Measurements from ENCODE around the gene SAAL1.

Gene SAAL1

GRCh38 chr11:18081551-18081950, 24.3 kb downstream of the SAAL1 start:
- no peak for DNase-seq

- no peak for DNase-seq
Observed at GRCh38 chr11:18080451-18080850, 25.4 kb downstream of the SAAL1 start.

DNA sequence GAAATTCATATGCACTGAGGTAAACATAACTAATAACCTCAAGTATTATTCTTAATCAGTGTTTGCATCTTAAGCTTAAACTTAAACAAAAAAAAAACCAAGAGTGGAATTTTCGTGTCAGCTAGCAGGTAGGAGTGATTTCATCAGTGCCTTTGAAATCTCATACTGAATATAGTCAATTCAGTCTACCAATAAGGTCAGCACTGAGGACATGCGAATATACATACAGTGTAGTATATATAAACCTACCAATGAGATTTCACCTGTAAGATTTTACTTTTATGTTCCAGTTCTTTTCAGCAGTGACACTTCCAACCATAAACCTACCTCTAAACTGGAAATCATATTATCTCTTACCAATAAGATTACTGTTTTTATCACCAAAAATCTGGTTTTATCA, 27.0 kb downstream of the SAAL1 start:
- no peak for DNase-seq

GRCh38 chr11:18075444-18075843, 30.4 kb downstream of the SAAL1 start:
- DNase-seq = no peak

DNA sequence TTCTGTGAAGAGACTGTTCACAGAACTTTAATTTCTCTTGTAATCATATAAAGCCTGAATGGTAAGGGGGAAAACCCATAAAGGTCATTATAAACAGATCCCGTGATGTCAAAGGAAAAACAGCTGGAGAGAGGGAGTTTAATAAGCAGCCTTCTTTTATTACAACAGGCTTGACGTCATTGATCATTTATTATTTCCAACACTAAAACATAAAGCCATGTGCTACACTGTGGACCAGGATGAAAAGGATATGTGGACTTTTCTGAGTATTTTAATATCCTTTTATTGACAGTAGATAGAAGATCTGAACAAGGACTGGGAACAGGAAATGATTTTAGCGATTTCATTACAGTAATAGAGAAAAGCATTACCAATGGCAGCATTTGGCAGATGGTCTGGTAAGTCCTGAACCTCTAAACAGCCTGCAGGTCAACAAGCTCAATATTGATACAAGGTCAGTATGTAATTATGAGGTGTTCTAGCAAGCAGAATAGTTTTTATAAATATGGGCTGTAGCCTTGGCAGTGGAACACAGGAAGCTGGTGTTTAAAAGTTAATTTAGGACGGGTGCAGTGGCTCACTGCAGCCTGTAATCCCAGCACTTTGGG, 34.7 kb downstream of the SAAL1 start:
- DNase-seq = no peak

DNA sequence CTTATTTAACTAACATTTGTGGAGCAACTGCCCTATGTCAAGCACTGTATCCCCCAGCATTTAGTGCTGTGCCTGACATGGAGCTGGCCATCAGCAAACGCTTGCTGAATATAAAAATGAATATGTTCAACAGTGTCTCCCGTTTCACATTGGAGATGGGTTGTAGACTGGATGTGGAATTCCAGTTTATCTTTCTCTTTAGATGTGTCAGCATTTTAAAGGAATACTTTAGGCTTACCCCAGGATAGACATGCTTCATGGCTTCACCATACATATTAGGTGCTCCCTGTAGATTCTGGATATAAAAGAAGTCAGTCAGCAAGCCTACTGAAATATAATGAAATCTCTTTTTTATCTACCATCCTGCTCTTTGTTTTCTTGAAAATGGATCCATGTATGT, 38.5 kb downstream of the SAAL1 start:
- DNase-seq = no peak

DNA sequence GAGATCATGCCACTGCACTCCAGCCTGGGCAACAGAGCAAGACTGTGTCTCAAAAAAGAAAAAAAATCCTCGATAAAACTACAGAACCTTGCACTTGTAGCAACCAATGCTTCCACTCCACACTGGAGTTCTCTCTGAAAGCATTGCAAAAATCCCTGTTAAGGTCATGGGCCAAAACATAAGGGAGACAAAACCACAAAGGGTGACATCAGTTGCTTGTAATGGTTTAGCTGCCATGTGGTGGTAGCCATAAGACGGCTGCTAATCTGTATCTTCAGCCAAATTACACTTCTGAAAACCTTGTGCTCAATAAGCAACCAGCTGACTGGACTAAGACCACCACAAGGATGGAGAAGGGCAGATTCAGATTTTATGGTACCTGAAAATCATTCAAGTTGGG, 39.3 kb downstream of the SAAL1 start:
- no peak for DNase-seq

- DNase-seq = no peak
Observed at GRCh38 chr11:18065572-18065971, 40.3 kb downstream of the SAAL1 start.

DNA sequence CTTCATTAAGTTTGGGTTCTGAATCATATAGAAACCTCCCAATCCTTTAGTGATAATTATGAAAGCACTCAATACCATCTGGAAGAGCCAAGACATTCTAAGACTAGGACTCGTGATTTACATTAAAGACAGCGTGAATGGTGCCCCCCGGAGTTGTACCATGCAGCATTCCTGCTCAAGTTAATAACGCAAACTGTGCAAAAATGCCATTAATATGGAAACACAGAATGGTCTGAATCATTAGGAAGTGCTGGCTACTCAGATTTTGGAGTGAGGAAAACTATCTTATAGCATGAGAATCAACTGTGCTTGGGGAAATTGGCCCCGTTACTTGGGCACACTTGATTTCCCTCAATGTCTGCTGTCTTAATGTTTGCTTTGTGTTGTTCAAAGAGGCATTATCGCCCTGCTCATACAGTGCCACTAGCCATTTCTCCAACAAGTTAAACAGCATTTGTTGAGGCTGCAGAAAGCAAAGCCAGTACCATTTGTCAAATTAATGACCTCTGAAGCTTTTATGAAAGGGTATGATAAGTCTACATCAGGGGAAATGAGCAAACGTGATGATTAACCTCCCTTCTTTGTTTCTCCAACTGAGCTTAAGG, 41.3 kb downstream of the SAAL1 start:
- DNase-seq = no peak

GRCh38 chr11:18063862-18064434, 41.9 kb downstream of the SAAL1 start:
- no peak for DNase-seq

DNA sequence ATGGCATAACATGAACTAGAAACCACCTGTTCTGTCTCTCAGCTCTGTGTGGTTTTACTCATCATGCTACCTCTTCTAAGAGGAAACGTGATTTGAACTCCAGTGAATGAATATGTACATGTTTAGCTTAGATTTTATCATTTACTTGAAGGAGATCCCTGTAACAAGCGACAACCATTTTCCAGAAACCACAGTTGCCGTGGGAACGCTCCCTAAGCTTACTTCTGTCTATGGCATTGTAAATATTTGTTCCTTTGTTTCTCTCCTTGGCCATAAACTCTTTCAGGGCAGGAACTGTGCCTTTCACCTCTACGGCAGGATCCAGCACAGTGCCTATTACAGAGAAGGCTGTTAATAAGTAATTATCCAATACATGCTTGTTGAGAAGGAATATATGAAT, 42.8 kb downstream of the SAAL1 start:
- no peak for DNase-seq

DNA sequence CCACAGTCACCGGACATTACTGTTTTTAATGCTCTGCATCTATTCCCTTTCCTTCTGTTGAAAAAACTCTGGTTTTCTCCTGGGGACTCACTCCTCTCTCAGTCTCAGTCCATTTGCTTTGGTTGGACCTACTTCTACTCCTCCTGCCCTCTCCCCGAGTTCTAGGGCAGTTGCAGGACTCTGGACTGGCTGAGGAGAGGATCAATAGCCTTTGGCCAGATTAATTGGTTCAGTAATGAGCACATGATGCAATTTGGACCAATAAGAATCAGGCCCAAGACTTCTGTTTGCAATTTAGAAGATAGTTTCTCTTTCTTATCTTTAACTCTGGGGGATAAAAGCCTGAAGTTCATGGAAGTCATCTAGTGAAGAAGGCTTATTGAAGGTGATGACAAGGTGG, 44.5 kb downstream of the SAAL1 start:
- no peak for DNase-seq

DNA sequence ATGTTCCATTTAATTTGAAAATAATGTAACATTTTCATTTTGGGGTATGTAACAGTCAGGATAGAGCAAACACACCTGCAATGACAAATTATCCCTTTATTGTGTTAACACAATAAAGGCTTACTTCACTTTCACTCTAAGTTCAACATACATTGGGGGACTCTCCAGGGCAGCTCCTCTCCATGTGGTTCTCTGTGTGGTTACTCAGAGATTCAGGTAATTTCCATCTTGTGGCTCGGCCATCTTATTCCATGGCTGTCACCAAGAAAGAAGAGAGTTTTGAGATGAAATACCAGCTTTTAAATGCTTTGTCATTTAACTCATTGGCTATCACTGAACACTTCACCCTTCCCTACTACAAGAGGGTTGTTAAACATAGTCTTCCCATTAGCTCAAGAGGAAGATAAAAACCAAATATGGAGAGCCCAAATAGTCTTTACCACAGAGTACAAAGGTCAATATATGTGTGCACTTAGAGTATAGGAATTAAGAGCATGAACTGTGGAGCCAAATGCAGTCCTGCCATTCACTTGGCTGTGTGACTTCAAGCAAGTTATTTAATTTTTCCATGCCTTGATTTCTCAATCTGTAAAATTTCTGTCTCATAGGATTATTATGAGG, 49.2 kb downstream of the SAAL1 start:
- no peak for DNase-seq

- no peak for DNase-seq
Observed at GRCh38 chr11:18054511-18055103, 51.3 kb downstream of the SAAL1 start.

DNA sequence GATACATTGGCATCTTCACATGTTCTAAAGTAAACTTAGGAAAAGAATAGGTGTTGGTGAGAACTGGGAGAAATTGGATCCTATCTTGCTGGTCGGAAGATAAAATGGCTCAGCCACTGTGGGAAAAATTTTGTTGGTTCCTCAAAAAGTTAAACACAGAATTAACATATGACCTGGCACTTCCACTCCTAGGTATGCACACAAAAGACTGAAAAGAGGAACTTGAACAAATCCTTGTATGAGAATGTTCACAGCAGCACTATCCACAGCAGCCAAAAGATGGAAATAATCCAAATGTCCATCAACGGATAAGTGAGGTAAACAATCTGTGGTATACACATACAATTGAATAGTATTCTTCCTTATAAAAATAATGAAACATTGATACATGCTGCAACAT, 55.0 kb downstream of the SAAL1 start:
- DNase-seq = no peak

DNA sequence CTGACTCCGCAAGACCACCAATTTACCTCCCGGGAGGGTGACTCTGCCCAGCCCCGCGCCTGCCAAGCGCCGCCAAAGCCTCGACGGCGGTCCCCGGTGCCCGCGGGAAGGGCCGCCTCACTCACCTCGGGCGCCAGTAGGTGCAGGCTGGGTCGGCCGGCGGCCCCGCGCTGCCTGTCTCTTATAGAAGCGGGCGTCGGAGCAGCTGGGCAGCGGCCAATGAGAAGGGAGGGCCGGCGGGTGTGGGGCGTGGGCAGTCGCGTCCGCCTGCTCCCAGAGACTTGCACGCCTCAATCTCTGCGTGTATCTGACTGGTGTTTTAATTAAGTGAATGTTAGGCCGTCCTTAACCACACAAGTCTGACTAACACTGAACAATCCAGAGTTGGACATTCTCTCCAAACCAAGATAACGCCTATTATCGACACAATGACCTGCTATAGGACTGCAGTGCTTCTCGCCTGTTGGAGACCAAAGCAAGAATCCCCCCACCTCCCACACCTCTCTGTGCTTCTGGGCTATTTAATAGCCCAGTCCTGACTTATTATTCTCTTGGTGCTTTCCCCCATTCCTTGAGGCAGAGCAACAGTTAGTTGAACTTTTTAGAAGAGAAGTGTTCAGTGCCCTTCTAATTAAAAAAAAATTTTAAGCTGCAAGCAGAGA, 59.6 kb downstream of the SAAL1 start, which contains the start of gene TPH1:
TSS of gene TPH1 (minus strand) at position 154 of the 662 bp plus-strand sequence. CDS start 5,507 bp downstream, outside the sequence.
- DNase-seq = no peak

GRCh38 chr11:18036456-18036855, 69.4 kb downstream of the SAAL1 start:
- no peak for DNase-seq
